Caco-2 (cell line): Measurements from ENCODE around the gene LRRN3. TPM values are rescaled to one million over a fixed set of nuclear protein-coding genes. Genes with fewer than 3 reads are reported as not detected.

Source experiments
- BruUV-seq: library from RNA; stranded (reverse); fragments of 400-500 nt; replicated peaks from 2 replicates; lab custom pipeline; 2021; lab: Mats Ljungman, UMichigan
- CTCF ChIA-PET: fragments of 300-600 bp; sonication (Branson Sonifier 250); formaldehyde crosslinking; loops from one replicate; lab custom pipeline; 2022; ENCODE audit warnings: antibody characterized with exemption; lab: Charles Lee
- POLR2A ChIA-PET: fragments of 300-600 bp; sonication (Branson Sonifier 250); formaldehyde crosslinking; loops from one replicate; lab custom pipeline; 2022; ENCODE audit warnings: antibody characterized with exemption; lab: Charles Lee
- DNase-seq, 2 experiments: peaks; one replicate each; pipeline versions ENCODE4 v3.0.0 to v3.0.0-alpha.2; 2020 to 2022
- H3K27me3 ChIP-seq: replicated peaks from 2 replicates; pipeline ENCODE4 v1.6.0; 2011; ENCODE audit warnings: low read length; ENCODE audit not compliant: control insufficient read depth, insufficient read depth
- H3K36me3 ChIP-seq: 2 replicates; pipeline ENCODE4 v1.5.1; 2011; ENCODE audit warnings: low read length; ENCODE audit not compliant: control insufficient read depth, insufficient read depth
- H3K4me1 ChIP-seq: fragments of 250-450 bp; sonication (Bioruptor Pico); 2 replicates; pipeline ENCODE4 v1.5.1; 2020; ENCODE audit warnings: mild to moderate bottlenecking
- H3K4me3 ChIP-seq: 2 replicates; pipeline ENCODE4 v1.5.1; 2011; ENCODE audit warnings: low read depth, mild to moderate bottlenecking, control low read depth, low read length
- H3K9me3 ChIP-seq: fragments of 250-450 bp; sonication (Bioruptor Pico); 2 replicates; pipeline ENCODE4 v1.5.1; 2020; ENCODE audit warnings: mild to moderate bottlenecking, moderate library complexity
- H3K27ac Mint-ChIP-seq: one replicate; pipeline ENCODE4 v1.8.0; 2022; ENCODE audit warnings: mixed read lengths; ENCODE audit not compliant: unreplicated experiment
- H3K27me3 Mint-ChIP-seq: one replicate; pipeline ENCODE4 v1.8.0; 2022; ENCODE audit warnings: mixed read lengths; ENCODE audit not compliant: insufficient read depth, unreplicated experiment
- H3K36me3 Mint-ChIP-seq: one replicate; pipeline ENCODE4 v1.8.0; 2022; ENCODE audit warnings: mild to moderate bottlenecking, mixed read lengths; ENCODE audit not compliant: insufficient read depth, unreplicated experiment
- H3K4me1 Mint-ChIP-seq: one replicate; pipeline ENCODE4 v1.8.0; 2022; ENCODE audit warnings: low read depth, mixed read lengths; ENCODE audit not compliant: unreplicated experiment
- H3K4me3 Mint-ChIP-seq: one replicate; pipeline ENCODE4 v1.8.0; 2022; ENCODE audit warnings: mild to moderate bottlenecking, moderate library complexity, mixed read lengths; ENCODE audit not compliant: unreplicated experiment
- H3K9me3 Mint-ChIP-seq: one replicate; pipeline ENCODE4 v1.8.0; 2022; ENCODE audit warnings: mixed read lengths; ENCODE audit not compliant: unreplicated experiment
- intact Hi-C: fragments of 100-400 bp; cut with micrococcal nuclease; formaldehyde crosslinking; loops from one replicate; pipeline ENCODE4 v1.10.0; 2022; ENCODE audit not compliant: unreplicated experiment
- total RNA-seq: library from RNA; stranded (reverse); gene quantifications from 2 replicates; pipeline ENCODE4 v1.2.3, GENCODE V29; 2022
- TF ChIP-seq, protein P1 (sequence below), 2 experiments: fragments of 200-600 bp in 1 of 2; IDR thresholded peaks; 1 replicate in 1 of 2; 2 replicates in 1 of 2; pipeline versions ENCODE4 v1.5.1 to v1.8.0; 2011 to 2022; ENCODE audit warnings: antibody characterized with exemption in 1 of 2, control low read depth in 1 of 2, inconsistent platforms in 1 of 2, low read depth in 1 of 2, low read length in 1 of 2, mild to moderate bottlenecking in 1 of 2, moderate library complexity in 1 of 2; ENCODE audit not compliant: insufficient read depth in 1 of 2, severe bottlenecking in 1 of 2, unreplicated experiment in 1 of 2

LRRN3 gene
- total RNA-seq, 1 experiment from 2014 or later, result 0.68 TPM

GRCh38 chr7:111053035-111053434 lies 37.9 kb upstream of the LRRN3 start:
- CTCF ChIA-PET, result no interaction called here
- no peaks in the 10 kb centered on the region for H3K27me3 ChIP-seq
- peaks cover 5% of the 10 kb centered on the region for H3K36me3 Mint-ChIP-seq
- H3K27ac Mint-ChIP-seq, result no peak overlapping the region
- H3K27me3 Mint-ChIP-seq, result no peaks in the 10 kb centered on the region
- H3K4me1 ChIP-seq, result no peaks in the 10 kb centered on the region
- no TSS peak for BruUV-seq
- intact Hi-C loops, result no loop called here
- no peak for DNase-seq
- H3K9me3 Mint-ChIP-seq, result no peaks in the 10 kb centered on the region
- TF ChIP-seq, protein P1, sequence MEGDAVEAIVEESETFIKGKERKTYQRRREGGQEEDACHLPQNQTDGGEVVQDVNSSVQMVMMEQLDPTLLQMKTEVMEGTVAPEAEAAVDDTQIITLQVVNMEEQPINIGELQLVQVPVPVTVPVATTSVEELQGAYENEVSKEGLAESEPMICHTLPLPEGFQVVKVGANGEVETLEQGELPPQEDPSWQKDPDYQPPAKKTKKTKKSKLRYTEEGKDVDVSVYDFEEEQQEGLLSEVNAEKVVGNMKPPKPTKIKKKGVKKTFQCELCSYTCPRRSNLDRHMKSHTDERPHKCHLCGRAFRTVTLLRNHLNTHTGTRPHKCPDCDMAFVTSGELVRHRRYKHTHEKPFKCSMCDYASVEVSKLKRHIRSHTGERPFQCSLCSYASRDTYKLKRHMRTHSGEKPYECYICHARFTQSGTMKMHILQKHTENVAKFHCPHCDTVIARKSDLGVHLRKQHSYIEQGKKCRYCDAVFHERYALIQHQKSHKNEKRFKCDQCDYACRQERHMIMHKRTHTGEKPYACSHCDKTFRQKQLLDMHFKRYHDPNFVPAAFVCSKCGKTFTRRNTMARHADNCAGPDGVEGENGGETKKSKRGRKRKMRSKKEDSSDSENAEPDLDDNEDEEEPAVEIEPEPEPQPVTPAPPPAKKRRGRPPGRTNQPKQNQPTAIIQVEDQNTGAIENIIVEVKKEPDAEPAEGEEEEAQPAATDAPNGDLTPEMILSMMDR (IDR thresholded peaks at IDR 0.05; ENCODE audit: insufficient read depth in 1 of 2, low read depth in 1 of 2, low read length in 1 of 2, severe bottlenecking in 1 of 2, unreplicated experiment in 1 of 2), result no peak
- POLR2A ChIA-PET, result no interaction called here
- H3K9me3 ChIP-seq, result no peaks in the 10 kb centered on the region
- H3K4me3 Mint-ChIP-seq, result no peak overlapping the region
- no peaks in the 10 kb centered on the region for H3K36me3 ChIP-seq
- no peaks in the 10 kb centered on the region for H3K4me1 Mint-ChIP-seq
- H3K4me3 ChIP-seq, result no peak overlapping the region

DNA sequence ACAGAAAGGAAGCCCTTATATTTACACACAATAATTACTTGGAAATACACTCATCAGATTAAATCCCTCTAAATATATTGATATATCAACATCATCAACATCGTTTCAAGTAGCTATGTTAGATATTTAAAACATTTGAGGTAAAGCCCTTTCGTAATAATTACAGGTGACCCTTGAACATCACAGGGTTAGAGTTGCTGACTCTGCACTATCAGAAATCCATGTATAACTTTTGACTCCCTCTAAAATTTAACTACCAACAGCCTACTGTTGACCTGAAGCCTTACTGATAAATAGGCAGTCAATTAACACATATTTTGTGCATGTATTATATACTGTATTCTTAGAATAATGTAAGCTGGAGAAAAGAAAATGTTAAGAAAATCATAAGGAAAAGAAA lies 34.6 kb upstream of the LRRN3 start:
- no TSS peak for BruUV-seq
- Histone ChIP-seq H3K4me1 (no peaks in the 10 kb centered on the region), H3K9me3 (no peaks in the 10 kb centered on the region), H3K27me3 (no peaks in the 10 kb centered on the region), H3K36me3 (no peaks in the 10 kb centered on the region), H3K4me3 (no peak overlapping the region)
- no peak for DNase-seq
- Mint-ChIP-seq H3K27me3 (no peaks in the 10 kb centered on the region), H3K9me3 (peaks cover under 1% of the 10 kb centered on the region), H3K4me1 (no peaks in the 10 kb centered on the region), H3K4me3 (no peak overlapping the region), H3K27ac (no peak overlapping the region), H3K36me3 (no peaks in the 10 kb centered on the region)
- CTCF ChIA-PET, result no interaction called here
- intact Hi-C loops, result no loop called here
- POLR2A ChIA-PET, result no interaction called here
- TF ChIP-seq, protein P1 (IDR thresholded peaks at IDR 0.05; ENCODE audit: insufficient read depth in 1 of 2, low read depth in 1 of 2, low read length in 1 of 2, severe bottlenecking in 1 of 2, unreplicated experiment in 1 of 2), result no peak

GRCh38 chr7:111057066-111057465 lies 33.9 kb upstream of the LRRN3 start:
- DNase-seq, result no peak
- H3K27ac Mint-ChIP-seq, result no peak overlapping the region
- intact Hi-C loops, result no loop called here
- no peaks in the 10 kb centered on the region for H3K27me3 ChIP-seq
- peaks cover 7% of the 10 kb centered on the region for H3K9me3 Mint-ChIP-seq
- no TSS peak for BruUV-seq
- H3K4me1 ChIP-seq, result no peaks in the 10 kb centered on the region
- no peaks in the 10 kb centered on the region for H3K36me3 Mint-ChIP-seq
- no peaks in the 10 kb centered on the region for H3K4me1 Mint-ChIP-seq
- TF ChIP-seq, protein P1 (IDR thresholded peaks at IDR 0.05; ENCODE audit: insufficient read depth in 1 of 2, low read depth in 1 of 2, low read length in 1 of 2, severe bottlenecking in 1 of 2, unreplicated experiment in 1 of 2), result no peak
- no peak overlapping the region for H3K4me3 Mint-ChIP-seq
- no peak overlapping the region for H3K4me3 ChIP-seq
- ChIA-PET POLR2A (no interaction called here), CTCF (no interaction called here)
- no peaks in the 10 kb centered on the region for H3K36me3 ChIP-seq
- H3K27me3 Mint-ChIP-seq, result no peaks in the 10 kb centered on the region
- H3K9me3 ChIP-seq, result no peaks in the 10 kb centered on the region
